Tibial nerve (tissue), 3 donors: ENCODE measurements around the gene SP100.

Experiments used
- CTCF ChIP-seq, 5 experiments: fragments of 200-600 bp in 3 of 5; fragments of 450-650 bp in 2 of 5; sonication (generic) in 3 of 5; IDR thresholded peaks; one replicate each; pipeline ENCODE4 v1.5.1; 2016 to 2019; ENCODE audit warnings: antibody characterized with exemption in 5 of 5, mild to moderate bottlenecking in 3 of 5, moderate library complexity in 2 of 5
- POLR2A ChIP-seq, 2 donors: fragments of 450-650 bp; IDR thresholded peaks; one replicate each; pipeline ENCODE4 v1.6.1; 2017; ENCODE audit warnings: antibody characterized with exemption in 2 of 2, mild to moderate bottlenecking in 2 of 2, moderate library complexity in 2 of 2

GRCh38 chr2:230569298-230569697, 153.3 kb downstream of the SP100 start:
- TF ChIP-seq CTCF (IDR thresholded peaks at IDR 0.05) (no peak), POLR2A (IDR thresholded peaks at IDR 0.05) (no peak)
